GM10847 (cell line): ENCODE results near the gene MINDY4.

Experiments used
- POLR2A ChIP-seq: IDR thresholded peaks from 2 replicates; pipeline ENCODE4 v1.6.1; 2011; ENCODE audit not compliant: insufficient read length; ENCODE audit errors: extremely low read depth

Gene MINDY4

DNA sequence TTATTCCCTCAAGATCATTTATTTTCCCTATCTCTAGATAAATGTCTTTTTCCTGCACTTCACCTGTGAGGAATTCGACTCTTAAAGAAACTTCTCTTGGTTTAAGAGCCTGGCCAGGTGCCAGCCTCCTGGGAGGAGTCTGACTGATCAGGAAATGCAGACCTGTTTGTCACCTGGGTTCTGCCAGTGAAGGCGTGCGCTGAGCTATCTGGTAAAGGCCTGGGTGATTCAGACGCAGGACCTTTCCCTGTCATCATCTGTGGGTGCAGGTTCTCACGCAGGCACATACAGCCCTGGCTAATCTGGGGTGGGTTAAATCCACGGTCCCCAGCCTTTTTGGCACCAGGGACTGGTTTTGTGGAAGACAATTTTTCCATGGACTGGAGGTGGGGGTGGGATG, 75.2 kb downstream of the MINDY4 start:
- TF ChIP-seq POLR2A = no peak

DNA sequence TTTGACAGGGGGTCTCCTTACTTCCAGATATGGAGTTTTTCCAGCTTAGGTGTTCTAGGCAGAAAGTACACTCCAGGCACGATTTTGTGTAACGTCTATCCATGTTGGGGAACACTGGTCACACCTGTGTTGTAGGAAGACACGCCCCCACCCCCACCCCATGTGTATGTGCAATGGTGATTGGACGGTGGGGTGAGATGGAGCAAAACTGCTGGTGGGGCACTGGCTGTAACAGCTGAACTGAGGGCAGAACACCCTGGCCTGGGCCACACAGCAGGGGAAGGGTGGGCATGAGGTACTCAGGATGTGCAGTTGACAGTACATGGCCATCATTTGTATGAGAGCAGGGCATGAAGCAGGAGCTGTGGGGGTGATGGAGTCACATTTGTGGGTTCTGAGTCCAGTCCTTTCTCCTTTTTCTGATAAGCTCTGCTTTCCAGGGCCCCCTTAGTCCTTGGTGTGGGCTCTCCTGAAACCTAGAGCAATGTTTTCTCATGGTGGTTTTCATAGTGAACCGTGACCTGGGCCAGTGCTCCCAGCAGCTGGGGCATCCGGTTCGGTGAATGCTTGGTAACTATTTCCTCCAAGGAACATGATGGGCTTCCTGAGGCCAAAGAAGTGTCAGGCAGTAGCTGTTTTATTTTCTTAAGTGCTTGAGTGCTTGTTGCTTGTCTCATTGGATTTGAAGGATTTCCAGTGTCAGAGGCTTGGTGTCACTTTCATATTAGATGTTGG, 77.1 kb downstream of the MINDY4 start:
- TF ChIP-seq POLR2A = no peak

DNA sequence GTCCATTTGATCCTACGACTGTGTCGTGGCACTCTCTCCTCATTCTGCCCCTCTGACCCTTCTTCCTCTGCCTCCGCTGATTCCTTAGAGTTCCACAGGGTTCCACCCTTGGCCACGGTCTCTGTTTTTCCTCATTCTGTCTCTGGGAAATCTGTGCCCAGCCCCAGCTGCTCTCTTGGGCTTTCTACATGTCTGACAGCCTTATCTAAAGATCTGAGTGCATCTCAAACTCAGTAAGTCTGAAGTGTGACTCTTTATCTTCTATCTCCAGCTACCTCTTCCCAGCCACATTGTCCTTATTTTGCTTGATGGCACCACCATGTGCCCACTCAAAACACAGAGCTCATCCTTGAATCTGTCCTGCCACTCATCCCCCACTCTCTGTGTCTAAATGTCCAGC, 78.3 kb downstream of the MINDY4 start:
- no peak for TF ChIP-seq POLR2A

DNA sequence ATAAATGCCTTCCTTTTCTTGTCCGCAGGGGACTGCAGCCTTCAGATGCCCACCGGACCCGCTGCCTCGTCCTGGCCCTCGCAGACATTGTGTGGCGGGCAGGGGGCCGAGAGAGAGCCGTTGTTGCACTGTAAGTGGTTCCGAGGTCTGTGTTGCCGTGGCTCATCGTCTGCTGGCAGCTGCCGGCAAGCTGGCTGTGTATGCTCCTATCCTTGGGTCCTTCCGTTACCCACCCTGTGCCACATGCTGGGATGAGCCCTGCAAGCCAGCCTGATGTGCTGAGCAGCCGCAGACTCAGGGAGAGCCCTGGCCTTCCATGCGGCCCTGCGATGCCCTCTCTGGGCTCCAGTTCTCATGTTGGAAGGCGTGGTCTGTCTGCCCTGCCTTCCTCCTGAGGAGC, 79.2 kb downstream of the MINDY4 start:
- no peak for TF ChIP-seq POLR2A

DNA sequence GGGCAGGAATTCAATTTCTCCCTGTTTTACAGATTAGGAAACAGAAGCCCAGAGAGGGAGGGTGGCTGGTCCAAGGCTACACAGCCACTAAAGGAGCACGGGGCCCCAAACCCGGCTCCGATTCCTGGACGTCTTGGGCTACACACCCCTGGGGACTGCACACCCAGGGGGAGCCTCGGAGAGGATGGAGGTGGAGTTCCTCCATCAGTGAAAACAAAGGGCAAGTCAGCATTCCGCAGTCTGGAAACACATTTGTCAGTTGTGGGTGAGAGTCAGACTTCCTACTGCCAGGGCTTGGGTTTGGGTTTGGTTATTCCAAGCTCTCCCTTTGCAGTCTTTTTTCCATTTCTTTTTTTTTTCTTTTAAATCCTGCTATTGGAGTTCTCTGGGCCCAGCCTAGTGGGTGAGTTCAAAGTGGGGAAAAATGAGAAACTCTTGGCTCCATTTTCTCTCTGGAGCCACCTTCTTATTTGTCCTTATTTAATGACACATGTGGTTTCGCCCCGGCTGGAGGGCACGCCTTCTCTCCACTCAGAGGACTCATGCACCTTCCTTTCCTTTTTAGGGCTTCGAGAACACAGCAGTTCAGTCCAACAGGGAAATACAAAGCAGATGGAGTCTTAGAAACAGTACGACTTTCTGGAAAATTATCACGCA, 80.6 kb downstream of the MINDY4 start:
- no peak for TF ChIP-seq POLR2A

DNA sequence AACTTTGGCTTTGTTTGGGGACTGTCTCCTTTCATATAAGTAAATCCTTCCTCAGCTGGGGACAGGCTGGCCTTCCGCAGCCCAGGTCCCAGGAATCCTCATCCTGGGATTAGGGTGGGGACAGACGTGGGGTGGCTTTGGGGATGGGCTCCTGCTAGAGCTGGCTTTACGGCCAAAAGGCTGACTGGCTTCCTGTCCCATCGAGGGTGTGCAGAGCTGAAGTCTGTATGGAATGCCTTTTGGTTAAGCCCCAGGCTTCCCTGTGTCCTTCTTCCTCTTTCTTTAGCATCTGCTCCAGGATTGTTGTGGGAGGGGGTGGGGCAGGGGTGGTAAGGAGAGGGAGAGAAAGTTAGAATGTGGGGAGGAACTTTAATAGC, 81.1 kb downstream of the MINDY4 start:
- TF ChIP-seq POLR2A = no peak

DNA sequence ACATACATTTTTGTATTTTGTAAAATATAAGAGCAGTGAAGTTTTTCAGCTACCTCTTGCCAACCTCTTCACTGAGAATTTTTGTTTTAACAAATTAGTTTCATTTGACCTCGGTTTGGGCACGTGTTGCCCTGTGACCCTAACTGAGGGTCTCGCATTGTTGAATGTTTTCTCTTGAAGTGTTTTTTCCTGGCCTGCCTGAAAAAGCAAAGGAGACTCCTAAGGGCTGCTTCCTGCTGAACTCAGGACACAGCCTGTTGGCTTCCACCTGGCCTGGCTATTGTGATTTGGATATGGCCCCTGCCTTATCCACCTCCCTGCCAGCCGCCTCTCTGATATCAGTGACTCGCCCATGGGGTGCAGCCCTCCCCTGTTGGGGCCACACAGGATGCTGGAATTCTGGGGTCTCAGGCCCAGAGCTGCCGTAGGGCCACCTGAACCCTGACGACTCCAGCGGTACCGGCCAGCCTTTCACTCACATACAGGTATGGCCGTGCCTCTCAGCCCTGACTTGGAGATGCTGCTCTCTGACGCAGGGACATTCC, 81.6 kb downstream of the MINDY4 start:
- no peak for TF ChIP-seq POLR2A

DNA sequence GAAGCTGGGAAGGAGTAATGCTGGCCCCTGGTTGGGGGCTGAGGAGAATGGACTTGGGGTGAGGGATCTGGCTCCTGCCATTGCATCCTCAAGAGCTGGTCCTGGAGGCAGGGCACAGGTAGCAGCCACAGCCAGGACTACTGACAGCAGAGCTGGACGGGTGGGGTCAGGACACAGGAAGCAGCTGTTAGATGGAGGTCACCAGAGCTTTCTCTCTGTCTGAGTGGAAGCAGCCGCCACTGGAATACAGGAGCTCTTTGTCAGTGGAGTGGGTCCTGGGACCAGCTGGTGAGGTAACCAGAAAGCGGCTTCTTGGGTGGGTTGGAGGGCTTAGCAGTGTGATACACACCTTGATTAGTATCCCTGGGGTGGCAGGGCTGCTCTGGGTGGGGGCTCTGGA, 82.4 kb downstream of the MINDY4 start:
- TF ChIP-seq POLR2A = no peak

DNA sequence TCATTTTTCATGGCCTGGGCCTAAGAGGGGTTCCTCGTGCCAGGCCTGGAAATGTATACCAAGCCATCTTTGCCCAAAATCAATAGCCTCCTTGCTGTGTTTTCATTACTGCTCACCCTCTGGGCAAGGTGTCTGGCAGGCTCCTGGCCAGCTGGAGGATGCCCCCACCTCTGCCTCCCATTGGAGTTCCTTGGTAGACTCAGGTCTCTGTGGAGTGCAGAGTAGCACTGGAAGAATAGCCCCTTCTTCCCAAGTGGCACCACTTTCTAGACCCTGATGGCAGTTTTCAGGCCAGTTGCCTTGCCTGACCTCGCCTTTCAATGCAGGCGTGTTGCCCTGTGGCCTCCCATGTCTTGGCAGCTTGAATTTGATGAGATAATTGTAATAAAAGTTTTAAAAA, 84.7 kb downstream of the MINDY4 start:
- no peak for TF ChIP-seq POLR2A

DNA sequence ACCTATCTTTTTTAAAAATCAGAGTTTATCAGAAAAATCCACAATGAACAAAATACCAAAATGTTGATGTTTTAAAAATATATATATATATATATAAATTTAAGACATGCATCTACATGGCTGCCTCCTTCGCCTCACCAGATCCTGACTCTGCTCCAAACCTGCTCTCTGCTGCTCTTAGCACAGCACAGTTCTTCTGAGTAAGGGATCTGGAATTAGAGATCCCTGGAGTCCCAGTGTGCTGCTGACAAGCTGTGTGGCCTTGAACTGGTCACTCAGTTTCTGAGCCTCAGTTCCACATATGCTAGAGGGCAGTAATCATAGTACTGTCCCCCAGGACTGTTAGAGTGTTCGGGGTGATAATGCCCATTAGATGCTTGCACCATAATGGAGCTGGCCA, 87.4 kb downstream of the MINDY4 start:
- TF ChIP-seq POLR2A = no peak

DNA sequence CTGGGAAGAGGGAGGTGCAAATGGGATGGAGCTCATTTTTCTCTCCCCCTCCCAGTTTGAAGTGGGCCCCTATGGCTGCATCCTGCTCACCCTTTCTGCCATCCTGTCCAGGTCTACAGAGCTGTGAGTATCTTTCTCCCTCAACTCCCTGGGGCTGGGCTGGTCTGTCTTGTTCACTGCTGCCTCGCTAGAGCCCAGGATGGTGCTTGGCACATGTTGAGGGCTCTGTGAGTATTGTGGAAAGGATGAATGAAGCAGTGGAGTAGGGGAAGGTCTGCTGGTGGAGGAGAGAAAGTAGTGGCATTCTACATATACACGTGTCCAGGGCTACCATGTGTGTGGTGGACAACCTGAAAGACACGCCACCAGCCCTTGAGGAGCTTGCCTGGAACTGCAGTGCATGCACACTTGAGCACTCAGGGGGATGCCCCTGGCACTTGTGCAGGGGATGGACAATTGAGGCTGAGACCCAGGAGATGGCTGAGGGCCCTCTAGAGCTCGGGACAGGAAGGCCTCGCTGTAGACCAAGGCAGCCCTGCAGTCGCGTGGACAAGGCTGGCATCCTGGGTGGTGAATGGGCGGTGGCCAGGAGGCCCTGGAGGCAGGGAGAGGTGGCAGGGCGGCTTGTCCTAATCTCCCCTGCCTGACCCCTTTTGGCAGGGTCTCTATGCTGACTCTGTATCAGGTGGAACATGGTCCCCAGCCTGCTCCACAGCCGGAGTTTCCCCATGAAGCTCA, 88.2 kb downstream of the MINDY4 start:
- no peak for TF ChIP-seq POLR2A

DNA sequence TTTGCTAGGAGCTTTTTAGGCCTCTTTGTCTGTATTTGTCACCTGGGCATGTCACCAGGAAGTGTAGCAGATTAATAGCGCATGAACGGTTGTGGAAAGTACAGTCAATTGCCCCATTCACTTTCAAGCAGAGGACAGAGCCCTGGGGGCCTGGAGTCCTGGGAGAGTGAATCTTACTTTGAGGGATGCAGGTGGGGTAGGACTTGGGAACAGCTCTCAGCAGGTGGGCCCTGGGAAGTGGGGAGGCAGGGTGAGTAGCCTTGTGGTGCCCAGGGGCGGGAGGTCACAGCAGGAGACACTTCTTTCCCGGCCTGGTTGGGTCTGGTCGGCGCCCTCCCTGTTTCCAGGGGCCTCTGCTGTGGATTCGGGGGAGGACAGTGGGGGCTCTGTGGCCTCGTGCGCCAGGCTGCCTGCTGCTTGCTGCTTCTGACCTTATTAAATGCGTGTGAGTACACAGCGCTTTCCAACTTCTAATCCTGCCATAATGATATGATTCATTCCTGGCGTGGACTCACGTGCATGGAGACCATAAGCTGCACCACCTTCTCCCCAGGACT, 88.8 kb downstream of the MINDY4 start:
- no peak for TF ChIP-seq POLR2A

DNA sequence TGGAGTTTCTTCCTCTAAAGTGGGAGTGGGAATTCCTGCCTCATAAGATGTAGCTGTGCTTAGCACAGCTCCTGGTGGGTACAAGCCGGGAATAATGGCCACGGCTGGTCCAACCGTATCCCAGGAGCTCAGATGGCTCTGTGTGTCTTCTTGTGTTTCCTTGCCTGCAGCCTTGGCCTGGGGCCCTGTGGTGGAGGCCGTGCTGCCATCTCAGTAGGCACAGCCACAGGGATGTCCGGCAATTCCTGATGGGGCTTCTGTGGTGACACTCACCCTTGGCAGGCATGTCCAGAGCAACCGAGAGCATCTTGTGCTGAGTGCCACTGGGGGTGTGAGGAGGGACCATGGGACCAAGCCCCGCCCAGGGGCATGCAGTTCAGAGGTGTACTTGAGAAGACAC, 90.4 kb downstream of the MINDY4 start:
- no peak for TF ChIP-seq POLR2A

DNA sequence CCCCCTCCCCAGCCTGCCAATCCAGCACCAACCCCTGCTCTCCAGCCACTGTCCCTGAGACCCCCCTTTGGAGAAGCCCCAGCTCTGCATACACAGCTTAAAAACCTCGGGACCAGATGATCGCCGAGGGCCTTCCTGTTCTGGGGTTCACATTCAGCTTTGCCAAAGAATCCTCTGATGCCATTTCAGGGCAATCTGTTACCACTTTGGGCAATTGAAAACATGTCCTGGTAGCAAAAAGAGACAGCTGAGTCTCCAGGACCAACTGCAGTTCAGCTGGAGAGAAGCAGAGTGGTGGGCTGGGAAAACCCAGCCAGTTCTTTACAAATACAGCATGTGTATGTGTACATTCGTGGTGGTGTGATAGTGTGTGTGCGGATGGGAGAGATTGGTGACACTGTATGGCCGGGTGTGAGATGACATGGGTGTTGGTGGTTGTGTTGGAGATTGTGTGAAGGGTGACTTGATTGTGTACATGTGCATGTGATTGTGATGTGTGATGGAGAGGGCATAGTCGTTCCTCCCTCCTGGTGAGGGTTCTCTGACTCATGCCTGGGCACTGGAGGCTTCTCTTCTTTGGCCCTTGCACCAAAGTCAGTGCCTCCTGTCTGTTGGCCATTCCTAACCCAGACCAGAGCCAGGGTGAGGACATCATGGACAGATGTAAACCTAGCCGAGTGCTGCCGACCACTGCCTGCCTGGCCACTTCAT, 91.9 kb downstream of the MINDY4 start:
- no peak for TF ChIP-seq POLR2A

DNA sequence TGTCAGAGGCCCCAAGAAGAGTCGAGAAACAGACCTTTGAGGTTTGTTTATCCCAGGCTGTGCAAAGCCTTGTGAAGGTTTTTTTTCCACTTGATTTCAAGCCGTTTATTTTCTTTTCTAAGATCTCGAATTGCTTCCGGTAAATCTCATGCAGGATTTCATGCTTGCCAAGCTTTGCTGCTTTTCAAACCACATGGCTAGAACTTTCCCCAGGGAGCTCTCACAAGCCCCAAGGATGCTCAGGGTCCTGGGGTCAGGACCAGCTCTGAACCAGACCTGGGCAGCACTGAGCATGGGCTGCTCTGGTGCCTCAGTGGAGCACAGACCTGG, 92.5 kb downstream of the MINDY4 start:
- TF ChIP-seq POLR2A = no peak
